Measurements from ENCODE around the gene NRL. TPM values are rescaled to one million over a fixed set of nuclear protein-coding genes. Genes with fewer than 3 reads are reported as not detected.
A peak's percentile ranks its signal among the peaks of the same experiment; 100 is the strongest.

The NRL gene
- total RNA-seq, 2 experiments from 2014 or later: 4.6 to 7.5 TPM

- CTCF ChIA-PET (ENCODE audit: unreplicated experiment): no interaction called here
- POLR2A ChIA-PET: interaction anchor here (1.9 kb wide), 1 partner anchor 17 kb away, joined by 4 read pairs; no protein-coding TSS in a partner anchor
- Histone ChIP-seq H3K4me1 (ENCODE audit: insufficient read depth, low read length, poor library complexity, severe bottlenecking) (peaks cover 24% of the 10 kb centered on the region), H3K79me2 (ENCODE audit: insufficient read depth, low read depth, low read length) (no peaks in the 10 kb centered on the region), H3K9me2 (ENCODE audit: insufficient read depth, low read length) (no peaks in the 10 kb centered on the region), H3K36me3 (ENCODE audit: insufficient read depth, low read length) (no peaks in the 10 kb centered on the region), H3K4me2 (ENCODE audit: low read length) (no peak overlapping the region), H3K9me3 (ENCODE audit: low read length) (no peaks in the 10 kb centered on the region), H4K20me1 (ENCODE audit: insufficient read depth, low read length) (no peaks in the 10 kb centered on the region), H3K4me3 (ENCODE audit: low read depth, low read length, poor library complexity, severe bottlenecking) (no peak overlapping the region), H2AFZ (ENCODE audit: low read length) (no peak overlapping the region), H3K27ac (ENCODE audit: low read depth, low read length, poor library complexity, severe bottlenecking) (no peak overlapping the region)
- BruUV-seq (replicated peaks): no TSS peak
- no peak for TF ChIP-seq CTCF (conservative IDR thresholded peaks at IDR 0.05; ENCODE audit: low read length)
- no peak for TF ChIP-seq EZH2phosphoT487 (IDR thresholded peaks at IDR 0.05; ENCODE audit: borderline replicate concordance, low read depth, low read length)
- intact Hi-C loops (cut with micrococcal nuclease; ENCODE audit: unreplicated experiment): no loop called here
- no peak for DNase-seq (ENCODE audit: low spot score)
These were observed 31.3 kb downstream of the NRL start for GRCh38 chr14:24083462-24083861.

GRCh38 chr14:24082411-24083080 is 32.2 kb downstream of the NRL start:
- no peaks in the 10 kb centered on the region for H3K9me3 ChIP-seq (ENCODE audit: low read length)
- CTCF ChIA-PET (ENCODE audit: unreplicated experiment): no interaction called here
- intact Hi-C loops (cut with micrococcal nuclease; ENCODE audit: unreplicated experiment): no loop called here
- H3K4me2 ChIP-seq (ENCODE audit: low read length): no peak overlapping the region
- BruUV-seq (replicated peaks): no TSS peak
- no peak for DNase-seq (ENCODE audit: low spot score)
- no peaks in the 10 kb centered on the region for H3K36me3 ChIP-seq (ENCODE audit: insufficient read depth, low read length)
- POLR2A ChIA-PET: interaction anchor here (0.6 to 3.9 kb wide), 4 partner anchors 12 to 693 kb away, joined by 3 to 40 read pairs (median 4); partner anchors contain the start of gene PCK2
- no peaks in the 10 kb centered on the region for H4K20me1 ChIP-seq (ENCODE audit: insufficient read depth, low read length)
- no peak for TF ChIP-seq CTCF (conservative IDR thresholded peaks at IDR 0.05; ENCODE audit: low read length)
- TF ChIP-seq EZH2phosphoT487 (IDR thresholded peaks at IDR 0.05; ENCODE audit: borderline replicate concordance, low read depth, low read length): no peak
- H3K79me2 ChIP-seq (ENCODE audit: insufficient read depth, low read depth, low read length): no peaks in the 10 kb centered on the region
- H2AFZ ChIP-seq (ENCODE audit: low read length): no peak overlapping the region
- H3K4me1 ChIP-seq (ENCODE audit: insufficient read depth, low read length, poor library complexity, severe bottlenecking): peaks cover 24% of the 10 kb centered on the region
- H3K4me3 ChIP-seq (ENCODE audit: low read depth, low read length, poor library complexity, severe bottlenecking): no peak overlapping the region
- no peak overlapping the region for H3K27ac ChIP-seq (ENCODE audit: low read depth, low read length, poor library complexity, severe bottlenecking)
- H3K9me2 ChIP-seq (ENCODE audit: insufficient read depth, low read length): no peaks in the 10 kb centered on the region

GRCh38 chr14:24081739-24082211 is 33.0 kb downstream of the NRL start:
- peak overlapping the region; percentile 71 for H3K4me3 ChIP-seq (ENCODE audit: low read depth, low read length, poor library complexity, severe bottlenecking)
- peaks cover 24% of the 10 kb centered on the region for H3K4me1 ChIP-seq (ENCODE audit: insufficient read depth, low read length, poor library complexity, severe bottlenecking)
- CTCF ChIA-PET (ENCODE audit: unreplicated experiment): interaction anchor here (0.6 to 1.7 kb wide), 2 partner anchors 27 to 370 kb away, joined by 3 to 6 read pairs; no protein-coding TSS in a partner anchor
- no peaks in the 10 kb centered on the region for H3K9me3 ChIP-seq (ENCODE audit: low read length)
- no peak for DNase-seq (ENCODE audit: low spot score)
- H3K79me2 ChIP-seq (ENCODE audit: insufficient read depth, low read depth, low read length): no peaks in the 10 kb centered on the region
- TF ChIP-seq EZH2phosphoT487 (IDR thresholded peaks at IDR 0.05; ENCODE audit: borderline replicate concordance, low read depth, low read length) (no peak), CTCF (conservative IDR thresholded peaks at IDR 0.05; ENCODE audit: low read length) (no peak)
- H2AFZ ChIP-seq (ENCODE audit: low read length): peak overlapping the region; percentile 77; the same call in 1 of the 2 replicates
- no peaks in the 10 kb centered on the region for H3K9me2 ChIP-seq (ENCODE audit: insufficient read depth, low read length)
- POLR2A ChIA-PET: interaction anchor here (0.6 to 3.9 kb wide), 7 partner anchors 12 to 1055 kb away, joined by 3 to 40 read pairs (median 4); partner anchors contain the start of genes DCAF11, NRL, PCK2 and TINF2
- no TSS peak for BruUV-seq (replicated peaks)
- H3K4me2 ChIP-seq (ENCODE audit: low read length): peak overlapping the region; percentile 72
- no peaks in the 10 kb centered on the region for H3K36me3 ChIP-seq (ENCODE audit: insufficient read depth, low read length)
- no peak overlapping the region for H3K27ac ChIP-seq (ENCODE audit: low read depth, low read length, poor library complexity, severe bottlenecking)
- no peaks in the 10 kb centered on the region for H4K20me1 ChIP-seq (ENCODE audit: insufficient read depth, low read length)
- intact Hi-C loops (cut with micrococcal nuclease; ENCODE audit: unreplicated experiment): no loop called here
